HEK293 (cell line): ENCODE measurements around the gene INHA.

Experiments used
- CTCF ChIA-PET: fragments of 350-600 bp; formaldehyde crosslinking; extraction: SDS; loops from one replicate; lab custom pipeline; 2021; ENCODE audit warnings: antibody characterized with exemption; lab: Yijun Ruan, JAX
- POLR2A ChIA-PET: fragments of 300-600 bp; formaldehyde crosslinking; extraction: SDS; loops from one replicate; lab custom pipeline; 2020; ENCODE audit warnings: antibody characterized with exemption, inconsistent platforms; lab: Yijun Ruan, JAX
- H3K27ac ChIP-seq: fragments of 200-500 bp; sonication (Bioruptor generic); 2 replicates; pipeline ENCODE4 v1.5.1; 2014; ENCODE audit warnings: low read depth, low read length, control low read depth, inconsistent platforms; ENCODE audit errors: extremely low read depth
- H3K36me3 ChIP-seq, 2 experiments: fragments of 200-500 bp in 1 of 2; sonication (Bioruptor generic) in 1 of 2; 1 replicate in 1 of 2; 2 replicates in 1 of 2; pipeline ENCODE4 v1.5.1; 2014 to 2017; ENCODE audit warnings: inconsistent platforms in 2 of 2, low read length in 2 of 2; ENCODE audit not compliant: control insufficient read depth in 2 of 2, insufficient read depth in 1 of 2
- H3K4me1 ChIP-seq: fragments of 200-500 bp; sonication (Bioruptor generic); 2 replicates; pipeline ENCODE4 v1.5.1; 2014; ENCODE audit warnings: mild to moderate bottlenecking, low read length, inconsistent platforms; ENCODE audit not compliant: control insufficient read depth, insufficient read depth
- H3K4me3 ChIP-seq: 2 replicates; pipeline ENCODE4 v1.5.1; 2011; ENCODE audit warnings: low read depth, mild to moderate bottlenecking, control low read depth, low read length, moderate library complexity
- H3K9me3 ChIP-seq: fragments of 200-500 bp; sonication (Bioruptor generic); 2 replicates; pipeline ENCODE4 v1.5.1; 2014; ENCODE audit warnings: low read depth, low read length, inconsistent platforms; ENCODE audit not compliant: control insufficient read depth, insufficient read depth
- KLF7 ChIP-seq: fragments of 450-650 bp; formaldehyde crosslinking; IDR thresholded peaks from 2 replicates; pipeline ENCODE4 v1.5.1; 2016; ENCODE audit warnings: missing biosample characterization, missing genetic modification characterization, borderline replicate concordance
- KLF8 ChIP-seq: fragments of 450-650 bp; formaldehyde crosslinking; IDR thresholded peaks from 2 replicates; pipeline ENCODE4 v1.5.1; 2016; ENCODE audit warnings: missing biosample characterization, missing genetic modification characterization
- PRDM2 ChIP-seq: fragments of 450-650 bp; formaldehyde crosslinking; IDR thresholded peaks from 2 replicates; pipeline ENCODE4 v1.5.1; 2016; ENCODE audit warnings: missing biosample characterization, missing genetic modification characterization, borderline replicate concordance
- PRDM6 ChIP-seq: fragments of 450-650 bp; formaldehyde crosslinking; IDR thresholded peaks from 2 replicates; pipeline ENCODE4 v1.5.1; 2017; ENCODE audit warnings: missing biosample characterization, missing genetic modification characterization
- SP2 ChIP-seq: fragments of 450-650 bp; formaldehyde crosslinking; IDR thresholded peaks from 2 replicates; pipeline ENCODE4 v1.5.1; 2016; ENCODE audit warnings: missing biosample characterization, missing genetic modification characterization
- WT1 ChIP-seq: fragments of 450-650 bp; formaldehyde crosslinking; IDR thresholded peaks from 2 replicates; pipeline ENCODE4 v1.5.1; 2016; ENCODE audit warnings: missing biosample characterization, missing genetic modification characterization
- ZBTB7A ChIP-seq: fragments of 450-650 bp; formaldehyde crosslinking; IDR thresholded peaks from 2 replicates; pipeline ENCODE4 v1.5.1; 2016; ENCODE audit warnings: low read depth, missing biosample characterization, missing genetic modification characterization
- ZNF132 ChIP-seq: fragments of 450-650 bp; formaldehyde crosslinking; IDR thresholded peaks from 2 replicates; pipeline ENCODE4 v1.5.1; 2017; ENCODE audit warnings: missing biosample characterization, missing genetic modification characterization, borderline replicate concordance
- ZNF175 ChIP-seq: fragments of 450-650 bp; formaldehyde crosslinking; IDR thresholded peaks from 2 replicates; pipeline ENCODE4 v1.5.1; 2016; ENCODE audit warnings: missing biosample characterization, missing genetic modification characterization
- ZNF221 ChIP-seq: fragments of 450-650 bp; formaldehyde crosslinking; IDR thresholded peaks from 2 replicates; pipeline ENCODE4 v1.5.1; 2017; ENCODE audit warnings: missing biosample characterization, missing genetic modification characterization, borderline replicate concordance
- ZNF366 ChIP-seq: fragments of 450-650 bp; formaldehyde crosslinking; conservative IDR thresholded peaks from 2 replicates; pipeline ENCODE4 v1.5.1; 2016; ENCODE audit warnings: missing biosample characterization, missing genetic modification characterization
- ZNF433 ChIP-seq: fragments of 450-650 bp; formaldehyde crosslinking; IDR thresholded peaks from 2 replicates; pipeline ENCODE4 v1.5.1; 2016; ENCODE audit warnings: missing biosample characterization, missing genetic modification characterization, low read depth
- ZNF561 ChIP-seq: fragments of 450-650 bp; IDR thresholded peaks from 2 replicates; pipeline ENCODE4 v1.5.1; 2018; ENCODE audit warnings: missing biosample characterization, missing genetic modification characterization, borderline replicate concordance
- ZNF571 ChIP-seq: fragments of 450-650 bp; formaldehyde crosslinking; IDR thresholded peaks from 2 replicates; pipeline ENCODE4 v1.5.0; 2017; ENCODE audit warnings: missing biosample characterization, missing genetic modification characterization
- ZNF585B ChIP-seq: fragments of 450-650 bp; formaldehyde crosslinking; IDR thresholded peaks from 2 replicates; pipeline ENCODE4 v1.5.1; 2016; ENCODE audit warnings: missing biosample characterization, missing genetic modification characterization
- ZNF596 ChIP-seq: fragments of 450-650 bp; IDR thresholded peaks from 2 replicates; pipeline ENCODE4 v1.5.0; 2018; ENCODE audit warnings: missing biosample characterization, mild to moderate bottlenecking, missing genetic modification characterization, moderate library complexity
- ZNF830 ChIP-seq: fragments of 450-650 bp; IDR thresholded peaks from 2 replicates; pipeline ENCODE4 v1.5.0; 2018; ENCODE audit warnings: missing biosample characterization, missing genetic modification characterization, low read depth, mild to moderate bottlenecking, moderate library complexity
- ZSCAN23 ChIP-seq: fragments of 450-650 bp; formaldehyde crosslinking; IDR thresholded peaks from 2 replicates; pipeline ENCODE4 v1.5.1; 2016; ENCODE audit warnings: missing biosample characterization, missing genetic modification characterization
- TF ChIP-seq, protein P1 (sequence below): fragments of 450-650 bp; formaldehyde crosslinking; IDR thresholded peaks from 2 replicates; pipeline ENCODE4 v1.5.1; 2016; ENCODE audit warnings: missing biosample characterization, missing genetic modification characterization
- TF ChIP-seq, protein P2 (sequence below): fragments of 450-650 bp; formaldehyde crosslinking; IDR thresholded peaks from 2 replicates; pipeline ENCODE4 v1.5.1; 2016; ENCODE audit warnings: missing biosample characterization, missing genetic modification characterization
- TF ChIP-seq, protein P3 (sequence below): fragments of 450-650 bp; formaldehyde crosslinking; IDR thresholded peaks from 2 replicates; pipeline ENCODE4 v1.5.1; 2016; ENCODE audit warnings: missing biosample characterization, missing genetic modification characterization

The INHA gene

GRCh38 chr2:219615894-219616293 lies 43.8 kb downstream of the INHA start (continued):
- TF ChIP-seq, protein P1, sequence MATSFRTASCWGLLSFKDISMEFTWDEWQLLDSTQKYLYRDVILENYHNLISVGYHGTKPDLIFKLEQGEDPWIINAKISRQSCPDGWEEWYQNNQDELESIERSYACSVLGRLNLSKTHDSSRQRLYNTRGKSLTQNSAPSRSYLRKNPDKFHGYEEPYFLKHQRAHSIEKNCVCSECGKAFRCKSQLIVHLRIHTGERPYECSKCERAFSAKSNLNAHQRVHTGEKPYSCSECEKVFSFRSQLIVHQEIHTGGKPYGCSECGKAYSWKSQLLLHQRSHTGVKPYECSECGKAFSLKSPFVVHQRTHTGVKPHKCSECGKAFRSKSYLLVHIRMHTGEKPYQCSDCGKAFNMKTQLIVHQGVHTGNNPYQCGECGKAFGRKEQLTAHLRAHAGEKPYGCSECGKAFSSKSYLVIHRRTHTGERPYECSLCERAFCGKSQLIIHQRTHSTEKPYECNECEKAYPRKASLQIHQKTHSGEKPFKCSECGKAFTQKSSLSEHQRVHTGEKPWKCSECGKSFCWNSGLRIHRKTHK = no peak
- TF ChIP-seq KLF8 (tag by site-specific recombination) (no peak), ZNF585B (tag by site-specific recombination) (no peak), ZNF221 (tag by site-specific recombination) (no peak)

DNA sequence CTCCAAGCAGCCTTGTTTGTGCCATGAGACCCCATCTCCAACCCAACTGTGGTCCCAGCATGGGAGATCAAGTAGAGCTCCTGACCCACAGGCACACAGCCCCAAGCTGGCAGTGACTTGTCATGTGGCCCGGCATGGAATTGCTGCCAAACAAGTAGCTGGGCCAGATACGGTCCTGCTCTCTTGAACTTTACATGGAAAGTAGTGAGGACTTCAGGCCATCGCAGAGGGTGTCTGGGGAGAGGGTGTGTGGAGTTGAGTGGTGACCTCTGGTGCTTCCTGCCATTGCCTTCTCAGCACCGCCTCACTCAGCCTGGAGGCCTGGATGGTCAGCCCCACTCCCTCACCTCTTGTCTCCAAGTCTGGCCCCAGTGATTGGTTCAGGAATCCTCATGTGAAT lies 44.4 kb downstream of the INHA start:
- CTCF ChIA-PET = interaction anchor here (1.3 kb wide), 1 partner anchor 73 kb away, joined by 6 read pairs; no protein-coding TSS in a partner anchor

More for the DNA sequence above, 44.4 kb downstream of the INHA start:
- POLR2A ChIA-PET = no interaction called here
- H3K4me3 ChIP-seq = no peak overlapping the region
- H3K4me1 ChIP-seq = no peaks in the 10 kb centered on the region
- TF ChIP-seq ZNF221 (tag by site-specific recombination) = no peak
- TF ChIP-seq, protein P2, sequence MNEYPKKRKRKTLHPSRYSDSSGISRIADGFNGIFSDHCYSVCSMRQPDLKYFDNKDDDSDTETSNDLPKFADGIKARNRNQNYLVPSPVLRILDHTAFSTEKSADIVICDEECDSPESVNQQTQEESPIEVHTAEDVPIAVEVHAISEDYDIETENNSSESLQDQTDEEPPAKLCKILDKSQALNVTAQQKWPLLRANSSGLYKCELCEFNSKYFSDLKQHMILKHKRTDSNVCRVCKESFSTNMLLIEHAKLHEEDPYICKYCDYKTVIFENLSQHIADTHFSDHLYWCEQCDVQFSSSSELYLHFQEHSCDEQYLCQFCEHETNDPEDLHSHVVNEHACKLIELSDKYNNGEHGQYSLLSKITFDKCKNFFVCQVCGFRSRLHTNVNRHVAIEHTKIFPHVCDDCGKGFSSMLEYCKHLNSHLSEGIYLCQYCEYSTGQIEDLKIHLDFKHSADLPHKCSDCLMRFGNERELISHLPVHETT = no peak
- no peak for TF ChIP-seq ZSCAN23 (tag by site-specific recombination)
- TF ChIP-seq KLF7 (tag by site-specific recombination) = no peak
- no peak for TF ChIP-seq ZNF366 (tag by site-specific recombination)
- TF ChIP-seq SP2 = no peak
- no peak for TF ChIP-seq PRDM2 (tag by site-specific recombination)
- TF ChIP-seq, protein P3, sequence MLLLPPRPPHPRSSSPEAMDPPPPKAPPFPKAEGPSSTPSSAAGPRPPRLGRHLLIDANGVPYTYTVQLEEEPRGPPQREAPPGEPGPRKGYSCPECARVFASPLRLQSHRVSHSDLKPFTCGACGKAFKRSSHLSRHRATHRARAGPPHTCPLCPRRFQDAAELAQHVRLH (tag by site-specific recombination) = no peak
- TF ChIP-seq ZNF433 (tag by site-specific recombination) = no peak
- no peak for TF ChIP-seq WT1
- no peak for TF ChIP-seq ZNF830 (tag by site-specific recombination)
- TF ChIP-seq ZBTB7A (tag by site-specific recombination) = no peak
- no peak for TF ChIP-seq ZNF561 (tag by site-specific recombination)
- no peak for TF ChIP-seq ZNF596 (tag by site-specific recombination)
- TF ChIP-seq PRDM6 = no peak
- no peak for TF ChIP-seq ZNF132
- TF ChIP-seq ZNF571 = no peak
- TF ChIP-seq ZNF175 (tag by site-specific recombination) = no peak
- H3K36me3 ChIP-seq = peaks cover 0 to 41% of the 10 kb centered on the region in 2 experiments; a peak in 1 of 3 replicates
- H3K27ac ChIP-seq = no peak overlapping the region
- H3K9me3 ChIP-seq = no peaks in the 10 kb centered on the region
